Astrocyte (in vitro differentiated cells and primary cell): ENCODE data around the gene PAXIP1.

Experiments
- EZH2 ChIP-seq: IDR thresholded peaks from 2 replicates; pipeline ENCODE4 v1.6.1; 2012; ENCODE audit warnings: mild to moderate bottlenecking, low read length, inconsistent platforms; ENCODE audit not compliant: insufficient read depth
- TF ChIP-seq, protein P1 (sequence below): IDR thresholded peaks from 2 replicates; pipeline ENCODE4 v1.5.1; 2011; ENCODE audit warnings: low read depth, mild to moderate bottlenecking, inconsistent platforms, low read length, moderate library complexity; ENCODE audit not compliant: insufficient read depth

DNA sequence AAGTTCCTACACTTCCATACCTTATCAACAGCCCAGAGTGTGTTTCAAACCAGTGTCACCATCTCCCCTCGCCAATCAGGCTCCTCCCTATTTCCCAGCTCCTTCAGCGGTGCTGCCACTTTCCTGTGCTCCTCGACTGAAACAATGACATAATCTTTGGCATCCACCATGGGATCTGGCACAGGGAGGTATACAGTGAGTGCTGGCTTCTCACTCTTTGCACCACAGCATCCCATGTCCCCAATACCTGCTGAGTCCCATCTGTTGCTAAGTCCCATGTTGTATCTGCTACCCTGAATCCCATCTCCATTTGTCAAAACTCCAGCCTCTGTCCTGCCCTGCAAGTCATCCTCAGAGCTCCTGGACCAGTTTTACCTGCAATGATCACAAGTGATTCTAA lies 15.4 kb downstream of the PAXIP1 start:
- TF ChIP-seq, protein P1, sequence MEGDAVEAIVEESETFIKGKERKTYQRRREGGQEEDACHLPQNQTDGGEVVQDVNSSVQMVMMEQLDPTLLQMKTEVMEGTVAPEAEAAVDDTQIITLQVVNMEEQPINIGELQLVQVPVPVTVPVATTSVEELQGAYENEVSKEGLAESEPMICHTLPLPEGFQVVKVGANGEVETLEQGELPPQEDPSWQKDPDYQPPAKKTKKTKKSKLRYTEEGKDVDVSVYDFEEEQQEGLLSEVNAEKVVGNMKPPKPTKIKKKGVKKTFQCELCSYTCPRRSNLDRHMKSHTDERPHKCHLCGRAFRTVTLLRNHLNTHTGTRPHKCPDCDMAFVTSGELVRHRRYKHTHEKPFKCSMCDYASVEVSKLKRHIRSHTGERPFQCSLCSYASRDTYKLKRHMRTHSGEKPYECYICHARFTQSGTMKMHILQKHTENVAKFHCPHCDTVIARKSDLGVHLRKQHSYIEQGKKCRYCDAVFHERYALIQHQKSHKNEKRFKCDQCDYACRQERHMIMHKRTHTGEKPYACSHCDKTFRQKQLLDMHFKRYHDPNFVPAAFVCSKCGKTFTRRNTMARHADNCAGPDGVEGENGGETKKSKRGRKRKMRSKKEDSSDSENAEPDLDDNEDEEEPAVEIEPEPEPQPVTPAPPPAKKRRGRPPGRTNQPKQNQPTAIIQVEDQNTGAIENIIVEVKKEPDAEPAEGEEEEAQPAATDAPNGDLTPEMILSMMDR, result no peak
- TF ChIP-seq EZH2, result no peak
